ENCODE results near the gene NMBR. TPM values are rescaled to one million over a fixed set of nuclear protein-coding genes. Genes with fewer than 3 reads are reported as not detected.
"Not testable (repeated sequence)": the region's sequence is repeated elsewhere in the genome, so short reads cannot be mapped to it uniquely, and the experiment has no call there.

Gene NMBR
- polyA plus RNA-seq, 3 donors = 0.28 to 0.38 TPM; not detected in 1

DNA sequence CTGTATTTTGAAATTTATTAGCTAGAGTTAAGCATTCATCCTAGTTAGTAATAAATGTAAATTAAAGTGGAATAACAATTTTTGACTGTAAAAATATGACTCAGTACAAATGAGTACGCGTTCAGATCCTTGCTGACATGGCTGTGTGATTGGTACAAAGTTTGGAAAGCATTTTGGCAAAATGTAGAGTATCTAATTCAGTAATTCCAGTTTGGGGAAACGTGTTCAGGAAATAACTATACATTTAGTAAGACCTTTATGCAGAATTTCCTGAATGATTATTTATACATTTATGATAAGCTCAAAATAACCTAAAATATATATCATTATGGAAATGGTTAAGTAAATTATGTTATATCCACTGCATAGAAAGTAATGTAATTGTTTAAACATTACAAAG, 8.2 kb upstream of the NMBR start:
- no peak for DNase-seq

DNA sequence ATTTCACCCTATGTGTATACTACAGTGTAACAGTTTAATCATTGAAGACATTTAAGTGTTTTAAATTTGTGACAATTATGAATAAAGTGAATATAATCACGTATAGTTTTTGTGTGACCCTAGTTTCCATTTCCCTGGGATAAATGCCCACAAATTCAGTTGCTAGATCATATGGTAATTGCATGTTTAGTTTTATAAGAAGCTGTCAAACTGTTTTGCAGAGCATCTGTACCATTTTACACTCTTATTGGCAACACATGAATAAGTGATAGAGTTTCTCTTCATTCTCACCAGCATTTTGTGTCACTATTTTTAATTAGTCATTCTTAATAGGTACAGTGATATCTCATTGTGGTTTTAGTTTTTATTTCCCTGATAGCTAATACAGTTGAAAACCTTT, 7.4 kb upstream of the NMBR start:
- DNase-seq = no peak

DNA sequence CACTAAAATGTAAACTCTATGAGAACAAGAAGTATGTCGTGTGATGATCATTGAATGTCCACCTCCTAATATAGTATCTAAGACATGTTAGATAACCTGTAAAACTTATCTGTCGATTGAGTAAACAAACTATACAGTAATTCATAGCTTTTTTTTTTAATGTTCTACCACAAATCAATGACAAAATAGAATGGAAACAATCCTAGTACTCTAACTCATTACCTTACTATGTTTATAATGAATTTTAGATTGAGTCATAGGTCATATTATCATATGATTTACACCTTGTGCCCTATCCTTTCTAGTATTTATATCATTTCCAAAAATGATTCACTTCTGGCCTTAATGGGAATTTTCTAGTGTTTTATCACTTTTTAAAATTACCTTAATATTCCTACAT, 6.3 kb upstream of the NMBR start:
- no peak for DNase-seq

DNA sequence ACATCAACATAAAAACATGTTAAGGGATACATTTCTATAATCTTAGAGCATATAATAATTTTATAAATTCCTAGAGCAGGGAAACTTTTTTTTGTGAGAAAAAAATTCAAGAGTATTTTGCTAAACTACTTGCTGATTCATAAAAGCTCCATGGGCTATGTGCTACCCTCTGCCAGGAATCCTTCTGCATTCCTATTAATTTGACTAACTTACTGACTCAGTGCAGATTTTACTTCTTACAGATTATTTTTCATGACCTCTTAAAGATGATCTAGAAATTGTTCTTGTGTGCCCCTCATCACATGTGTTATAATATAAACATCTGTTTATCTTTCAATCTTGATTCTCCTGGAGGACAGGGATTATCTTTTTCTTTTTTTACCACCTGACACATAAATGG, 5.8 kb upstream of the NMBR start:
- no peak for DNase-seq

DNA sequence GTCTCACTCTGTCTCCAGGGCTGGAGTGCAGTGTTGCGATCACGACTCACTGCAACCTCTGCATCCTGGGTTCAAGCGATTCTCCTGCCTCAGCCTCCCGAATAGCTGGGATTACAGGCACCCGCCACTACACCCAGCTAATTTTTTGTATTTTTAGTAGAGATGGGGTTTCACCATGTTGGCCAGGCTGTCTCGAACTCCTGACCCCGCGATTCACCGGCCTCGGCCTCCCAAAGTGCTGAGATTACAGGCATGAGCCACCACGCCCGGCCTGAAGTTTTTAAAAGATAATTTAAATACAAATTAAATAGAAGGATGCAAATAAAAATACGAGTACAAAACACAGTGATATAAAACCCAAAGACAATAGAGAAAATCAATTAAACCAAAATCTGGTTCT, 5.4 kb downstream of the NMBR start:
- DNase-seq = not testable (repeated sequence)

DNA sequence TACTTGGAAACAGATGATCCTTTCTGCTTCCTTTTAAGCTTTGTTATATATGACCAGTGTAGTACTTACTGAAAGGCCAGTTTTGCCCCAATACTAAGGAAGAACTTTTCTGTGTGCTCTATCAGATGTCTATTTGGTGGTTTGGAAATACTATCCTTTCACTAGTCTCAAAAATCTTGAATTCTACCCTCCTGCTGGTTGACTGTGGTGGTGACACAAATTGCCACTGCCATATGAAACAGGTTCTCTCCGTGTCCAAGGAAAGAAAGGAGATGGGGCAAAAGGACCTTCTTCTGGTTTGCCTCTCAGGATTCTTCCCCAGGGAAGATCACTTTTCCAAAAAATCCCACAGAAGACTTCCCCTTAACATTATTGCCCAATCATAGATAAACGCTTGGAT, 8.0 kb downstream of the NMBR start:
- no peak for DNase-seq

DNA sequence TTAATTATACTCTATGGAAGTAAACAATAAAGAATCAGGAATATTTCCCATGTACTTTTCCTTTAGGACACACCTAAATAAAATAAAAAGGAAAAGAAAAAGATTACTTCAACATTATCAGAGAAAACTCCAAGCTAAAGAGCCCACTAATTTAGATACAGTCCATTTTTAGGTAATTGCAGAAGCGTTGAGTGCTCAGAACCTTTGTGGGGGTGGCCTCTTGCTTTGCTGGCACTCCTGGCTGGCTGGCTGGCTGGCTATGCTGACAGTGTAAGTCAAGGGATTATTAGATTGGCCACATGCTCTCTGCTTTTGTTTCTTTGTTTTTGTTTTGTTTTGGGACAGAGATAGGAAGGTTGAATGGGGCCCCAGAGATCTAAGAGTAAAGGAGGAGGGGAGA, 14.3 kb downstream of the NMBR start, which contains the start of gene GJE1:
GJE1 (plus strand) TSS at position 301 of the 400 bp plus-strand sequence. CDS start 234 bp downstream, outside the sequence.
- no peak for DNase-seq

DNA sequence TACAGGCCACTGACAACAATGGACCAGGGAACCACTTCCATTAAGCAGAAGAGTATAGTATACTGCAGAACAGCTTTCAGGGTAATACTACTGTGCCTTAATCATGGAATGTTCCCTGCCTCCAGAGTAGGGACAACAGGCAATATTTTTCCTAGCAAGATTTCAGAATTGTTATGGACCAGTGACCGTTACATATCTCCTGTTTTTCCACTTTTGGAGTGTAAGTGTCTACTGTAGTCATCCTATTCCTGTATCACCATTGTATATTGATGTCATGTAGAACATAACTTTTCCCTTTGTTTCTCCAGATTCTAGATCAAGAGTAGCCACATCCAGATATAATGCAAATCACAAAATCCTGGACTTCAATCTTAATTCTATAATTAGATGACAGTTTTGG, 16.1 kb downstream of the NMBR start:
- no peak for DNase-seq

DNA sequence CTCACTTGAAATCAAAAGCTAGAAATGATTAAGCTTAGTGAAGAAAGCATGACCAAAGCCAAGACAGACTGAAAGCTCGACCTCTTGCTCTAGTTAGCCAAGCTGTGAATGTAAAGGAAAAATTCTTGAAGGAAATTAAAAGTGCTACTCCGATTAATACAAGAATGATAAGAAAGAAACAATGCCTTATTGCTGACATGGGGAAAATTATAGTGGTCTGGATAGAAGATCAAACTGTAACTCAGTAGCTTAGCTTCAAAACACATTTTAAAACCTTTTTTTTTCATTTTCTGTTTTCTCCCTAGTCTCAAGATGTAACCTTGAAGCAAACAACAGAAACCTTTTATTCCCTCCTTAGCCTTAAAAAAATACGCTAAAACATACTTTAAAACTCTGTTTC, 25.6 kb downstream of the NMBR start:
- no peak for DNase-seq

DNA sequence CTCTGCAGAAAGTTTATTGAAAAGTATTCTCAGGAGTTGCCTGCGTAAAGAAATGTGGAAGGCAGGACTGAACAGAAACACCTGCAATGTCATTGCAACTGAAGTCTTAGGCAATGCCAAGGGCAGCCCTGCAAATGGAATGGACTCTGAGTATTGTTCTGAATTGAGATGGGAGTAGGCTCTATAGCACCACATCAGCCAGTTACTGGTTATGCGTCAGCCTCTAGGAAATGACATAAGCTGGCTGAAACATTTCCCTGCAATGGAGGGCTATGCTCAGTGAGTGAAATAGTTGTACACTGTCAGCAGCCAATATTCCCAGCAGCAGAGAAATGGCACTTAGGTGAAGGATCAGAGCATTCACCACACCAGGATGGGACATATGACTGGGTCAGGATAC, 28.0 kb downstream of the NMBR start:
- no peak for DNase-seq

DNA sequence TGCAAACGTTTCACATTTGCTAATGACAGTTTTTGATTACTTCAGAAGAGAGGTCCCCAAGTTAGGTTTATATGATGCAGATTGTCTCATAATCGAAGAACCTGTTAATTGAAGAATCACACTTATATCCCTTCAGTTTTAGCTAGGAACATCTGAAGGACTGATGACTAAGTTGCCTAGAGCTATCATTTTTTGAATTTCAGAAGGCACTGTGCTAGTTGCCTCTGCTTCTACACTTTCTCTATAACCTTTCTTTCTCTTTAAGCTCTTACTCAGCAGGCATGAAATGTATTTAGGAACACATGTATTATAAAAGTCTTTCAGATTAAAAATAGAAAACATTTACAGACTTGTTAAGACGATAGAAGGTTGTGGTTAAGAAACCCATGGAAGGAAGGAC, 28.6 kb downstream of the NMBR start:
- DNase-seq = no peak

DNA sequence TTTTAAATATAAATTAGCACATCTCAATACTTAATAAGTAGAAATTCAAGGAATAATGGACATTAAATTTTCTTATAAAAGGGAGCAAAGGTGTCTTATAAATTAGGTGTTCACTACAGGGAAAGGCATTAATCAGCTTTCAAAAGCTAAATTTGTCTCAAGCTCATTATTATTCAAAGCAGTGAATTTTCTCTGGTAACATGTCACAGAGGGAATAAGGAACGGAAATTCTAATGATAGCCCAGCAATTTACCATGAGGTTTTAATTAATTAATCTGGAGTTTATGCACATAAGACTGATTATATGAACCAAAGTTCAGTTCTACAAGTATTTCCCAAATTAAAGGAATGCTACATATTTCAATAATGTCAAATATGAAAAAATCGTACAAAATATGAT, 29.6 kb downstream of the NMBR start:
- no peak for DNase-seq

DNA sequence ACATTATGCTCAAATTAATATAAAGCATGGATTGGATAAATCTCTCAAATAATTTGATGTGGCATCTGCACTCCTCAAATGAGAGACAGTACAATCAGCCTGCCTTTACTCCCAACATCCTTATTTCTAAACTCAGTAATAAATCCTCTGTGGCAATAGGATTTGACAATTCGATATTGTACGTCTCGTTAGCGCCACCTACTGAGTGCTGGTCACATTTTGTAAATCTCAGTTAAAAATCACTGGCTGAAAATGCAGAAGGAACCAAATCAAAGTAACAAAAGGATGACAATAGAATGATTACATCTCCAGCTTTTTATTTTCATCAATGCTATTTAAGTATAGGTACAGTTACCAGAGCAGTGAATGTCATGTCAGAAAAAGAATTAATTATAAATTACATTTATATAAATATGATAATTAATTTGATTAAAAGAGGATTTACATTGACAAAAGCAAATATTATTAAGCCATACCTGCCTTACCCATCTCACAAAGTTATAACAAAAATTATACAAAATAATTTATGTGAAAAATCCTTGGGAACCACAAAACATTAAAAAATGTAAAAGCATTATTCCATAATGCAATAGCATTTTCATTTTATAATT, 34.4 kb downstream of the NMBR start:
- DNase-seq = peak; percentile 46

DNA sequence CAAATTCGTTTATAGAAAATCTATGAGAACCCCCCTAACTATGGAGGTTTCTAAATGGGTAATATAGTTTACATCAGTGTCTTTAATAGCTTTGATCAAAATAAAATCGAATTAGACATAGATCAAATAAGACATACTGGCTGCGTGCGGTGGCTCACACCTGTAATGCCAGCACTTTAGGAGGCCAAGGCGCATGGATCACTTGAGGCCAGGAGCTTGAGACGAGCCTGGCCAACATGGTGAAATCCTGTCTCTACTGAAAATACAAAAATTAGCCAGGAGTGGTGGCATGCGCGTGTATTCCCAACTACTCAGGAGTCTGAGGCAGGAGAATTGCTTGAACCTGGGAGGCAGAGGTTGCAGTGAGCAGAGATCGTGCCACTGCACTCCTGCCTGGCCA, 36.1 kb downstream of the NMBR start:
- not testable (repeated sequence) for DNase-seq

DNA sequence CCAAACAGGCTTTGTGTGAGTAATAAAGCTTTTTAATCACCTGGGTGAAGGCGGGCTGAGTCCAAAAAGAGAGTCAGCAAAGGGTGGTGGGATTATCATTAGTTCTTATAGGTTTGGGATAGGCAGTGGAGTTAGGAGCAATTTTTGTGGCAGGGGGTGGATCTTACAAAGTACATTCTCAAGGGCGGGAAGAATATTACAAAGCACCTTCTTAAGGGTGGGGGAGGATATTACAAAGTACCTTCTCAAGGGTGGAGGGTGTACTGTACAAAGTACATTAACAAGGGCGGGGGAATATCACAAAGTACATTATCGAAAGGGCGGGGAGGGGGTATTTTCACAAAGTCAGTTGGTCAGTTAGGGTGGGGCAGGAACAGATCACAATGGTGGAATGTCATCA, 42.1 kb downstream of the NMBR start:
- not testable (repeated sequence) for DNase-seq

DNA sequence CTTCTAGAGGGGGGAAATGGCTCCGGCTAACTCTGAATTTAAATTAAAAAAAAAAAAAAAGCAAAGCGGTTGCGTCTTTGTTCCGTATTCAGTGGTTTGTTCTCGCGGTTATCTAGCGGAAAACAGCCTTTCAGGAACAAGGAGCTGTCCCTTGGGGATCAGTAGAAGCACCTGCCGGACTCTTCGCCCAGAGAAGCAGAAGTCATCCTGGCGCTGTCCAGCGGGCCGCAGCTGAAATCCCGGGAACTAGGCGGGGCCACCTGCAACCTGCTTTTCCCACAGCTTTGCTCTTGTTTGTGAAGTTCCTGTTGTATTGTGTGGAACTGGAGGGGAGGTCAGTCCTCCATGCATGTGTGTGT, 58.1 kb downstream of the NMBR start:
- DNase-seq = peak; percentile 54

DNA sequence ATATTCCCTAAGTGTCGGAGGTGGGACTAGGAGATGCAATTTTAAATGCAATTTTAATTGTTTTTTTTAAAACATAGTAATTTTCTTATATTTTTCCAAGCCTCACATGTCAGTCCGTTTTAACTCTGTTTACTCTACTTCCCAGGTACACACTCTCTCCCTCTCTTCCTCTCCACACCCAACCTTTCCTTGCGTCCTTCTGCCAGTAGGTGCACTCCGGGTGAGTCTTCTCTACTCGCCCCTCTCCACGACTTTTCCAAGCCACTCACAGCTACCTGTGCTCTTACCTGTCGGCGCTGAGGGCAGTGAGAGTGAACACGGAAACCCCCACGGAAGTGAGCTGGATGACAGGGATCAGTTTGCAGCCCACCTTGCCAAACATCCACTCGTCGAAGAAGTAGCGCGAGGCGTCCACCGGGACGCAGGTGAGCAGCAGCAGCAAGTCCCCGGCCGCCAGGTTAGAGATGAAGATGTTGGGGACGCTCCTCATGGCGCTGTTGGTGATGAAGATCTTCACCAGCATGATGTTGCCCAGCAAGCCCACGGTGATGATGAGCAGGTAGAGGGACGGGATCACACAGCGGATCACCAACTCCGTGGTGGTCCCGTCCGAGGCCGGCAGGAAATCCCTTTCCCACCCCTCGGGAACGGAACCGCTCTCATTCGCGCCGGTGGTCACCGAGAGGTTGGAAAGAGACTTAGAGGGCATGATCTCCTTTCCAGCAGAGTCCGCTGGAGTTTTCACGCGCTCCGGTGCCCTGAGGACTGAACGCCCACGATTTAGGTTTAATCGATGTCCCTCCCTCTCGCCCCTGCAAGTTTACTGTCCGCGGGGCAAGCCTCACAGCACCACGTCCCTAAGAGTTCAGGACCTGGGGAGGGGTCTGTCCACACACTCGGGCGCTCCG, 58.7 kb downstream of the NMBR start:
- DNase-seq = no peak

DNA sequence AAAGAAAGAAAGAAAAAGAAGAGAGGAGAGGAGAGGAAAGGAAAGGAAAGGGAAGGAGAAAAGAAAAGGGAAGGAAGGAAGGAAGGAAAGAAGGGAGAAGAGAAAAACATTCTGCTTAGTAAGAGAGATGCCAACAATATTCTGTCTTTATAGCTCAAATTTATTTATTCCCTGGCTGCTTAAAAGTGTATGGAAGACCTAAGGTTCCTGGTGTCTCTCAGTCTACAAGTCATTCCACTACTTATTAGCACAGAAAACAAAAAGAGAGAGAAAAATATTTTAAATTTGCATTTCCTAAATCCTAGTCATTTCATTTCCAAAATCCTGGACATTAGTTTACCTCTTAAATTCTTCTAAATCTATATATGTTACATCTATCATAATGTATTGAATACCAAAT, 67.8 kb downstream of the NMBR start:
- DNase-seq = no peak

DNA sequence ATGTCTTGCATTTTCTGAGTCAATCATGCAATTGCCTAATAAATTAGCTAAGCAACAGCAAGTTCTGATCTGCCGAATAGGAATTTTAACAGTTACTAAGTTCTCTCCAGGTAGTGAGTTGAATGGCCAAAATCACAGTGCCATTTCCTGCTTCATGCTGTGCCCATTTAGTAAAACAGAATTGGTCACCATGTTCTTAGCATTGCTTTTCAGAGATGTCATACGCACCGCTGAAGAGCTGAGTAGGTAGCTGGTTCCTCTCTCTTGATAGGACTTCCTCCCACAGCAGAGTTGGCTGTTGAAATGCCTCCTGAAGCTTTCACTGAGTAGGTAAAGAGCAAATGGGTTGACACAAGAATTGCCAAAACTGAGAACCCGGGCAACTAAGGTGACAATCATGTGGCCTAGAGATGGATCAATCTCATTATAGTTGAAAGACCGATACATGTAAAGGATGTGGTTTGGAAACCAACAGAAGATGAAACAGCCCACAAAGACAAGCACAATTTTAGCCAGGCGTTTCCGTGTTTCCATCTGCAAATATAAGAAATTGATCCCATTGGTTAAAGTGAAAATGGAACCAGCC, 71.3 kb downstream of the NMBR start:
- DNase-seq = no peak

DNA sequence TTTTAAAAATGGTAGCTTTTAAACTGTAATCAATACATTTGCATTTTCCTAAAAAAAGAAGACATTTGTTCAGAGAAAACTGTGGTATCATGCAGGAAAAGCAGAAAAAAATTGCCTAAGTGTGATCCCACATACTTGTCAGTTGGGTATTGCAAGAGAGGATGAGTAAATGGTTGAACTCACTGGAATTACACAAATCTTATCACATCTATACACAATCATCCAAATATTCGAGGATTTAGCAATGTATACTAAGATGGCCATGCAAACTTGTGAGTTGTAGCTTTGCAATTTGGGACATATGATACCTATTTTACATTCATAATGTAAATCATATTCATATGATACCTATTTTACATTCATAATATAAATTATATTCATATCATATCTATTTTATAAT, 72.4 kb downstream of the NMBR start:
- DNase-seq = no peak

DNA sequence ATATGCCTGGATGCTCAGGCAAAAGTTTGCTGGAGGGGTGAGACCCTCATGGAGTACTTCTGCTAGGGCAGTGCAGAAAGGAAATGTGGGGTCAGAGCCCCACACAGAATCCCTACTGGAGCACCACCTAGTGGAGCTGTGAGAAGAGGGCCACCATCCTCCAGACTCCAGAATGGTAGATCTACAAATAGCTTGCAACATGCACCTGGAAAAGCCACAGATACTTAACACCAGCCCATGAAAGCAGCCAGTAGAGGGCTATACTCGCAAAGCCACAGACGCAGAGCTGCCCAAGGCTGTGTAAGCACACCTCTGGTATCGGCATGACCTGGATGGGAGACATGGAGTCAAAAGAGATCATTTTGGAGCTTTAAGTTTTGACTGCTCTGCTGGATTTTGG, 74.9 kb downstream of the NMBR start:
- DNase-seq = no peak

DNA sequence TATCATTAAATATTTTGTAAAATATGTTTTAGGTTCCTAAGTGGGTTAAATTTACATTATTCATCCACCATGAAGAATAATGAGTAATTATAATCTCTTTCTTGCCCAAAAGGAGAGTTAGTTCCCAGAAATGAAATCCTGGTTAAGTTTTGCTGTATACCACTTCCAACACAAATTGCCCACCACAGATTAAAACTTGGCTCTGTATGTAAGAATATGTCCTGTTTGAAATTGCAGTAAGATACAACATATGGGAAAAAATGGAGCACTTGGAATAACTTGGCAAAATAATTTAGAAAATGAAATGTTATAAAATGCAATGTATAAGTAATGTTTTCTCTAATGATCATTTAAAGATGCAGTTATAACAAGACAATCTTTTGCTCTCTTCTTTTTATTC, 78.5 kb downstream of the NMBR start:
- DNase-seq = no peak

DNA sequence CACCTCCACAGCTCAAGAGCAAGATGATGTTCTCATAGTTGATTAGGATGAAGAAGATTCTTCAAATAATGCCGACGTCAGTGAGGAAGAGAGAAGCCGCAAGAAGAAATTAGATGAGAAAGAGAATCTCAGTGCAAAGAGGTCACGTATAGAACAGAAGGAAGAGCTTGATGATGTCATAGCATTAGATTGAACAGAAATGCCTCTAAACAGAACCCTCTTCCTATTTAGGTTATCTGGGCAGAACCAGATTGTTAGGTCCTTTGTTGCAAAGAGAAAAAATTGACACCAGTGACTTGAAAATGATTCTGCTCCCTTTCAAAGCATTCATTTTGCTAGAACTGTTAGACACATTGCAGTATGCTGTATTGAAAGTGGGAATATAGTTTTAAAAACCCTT, 84.1 kb downstream of the NMBR start:
- DNase-seq = not testable (repeated sequence)

Measured in renal pelvis (tissue), 4 donors.